ENCODE measurements around the gene SV2B.

Gene SV2B

DNA sequence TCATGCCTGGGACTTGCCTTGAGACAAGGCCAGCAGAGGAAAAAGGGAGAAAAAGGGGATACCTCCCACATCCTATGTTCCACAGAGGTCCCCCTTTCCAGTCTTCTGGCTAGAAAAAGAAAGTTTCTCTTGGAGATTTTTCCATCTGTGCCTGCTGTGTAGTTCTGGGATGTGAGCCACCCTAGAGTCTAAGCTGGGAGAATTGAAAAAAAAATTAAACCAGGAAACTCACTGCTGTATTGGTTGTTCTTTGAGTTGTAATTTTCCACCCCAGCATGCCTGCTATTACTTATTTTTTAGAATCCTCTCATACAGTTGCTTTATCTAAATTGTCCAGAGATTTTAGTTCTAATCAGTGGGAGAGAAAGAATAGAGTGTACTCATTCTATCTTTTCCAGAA is 68.4 kb downstream of the SV2B start:
- no peak for DNase-seq (ENCODE audit: low read depth)
- TF ChIP-seq, protein P1, sequence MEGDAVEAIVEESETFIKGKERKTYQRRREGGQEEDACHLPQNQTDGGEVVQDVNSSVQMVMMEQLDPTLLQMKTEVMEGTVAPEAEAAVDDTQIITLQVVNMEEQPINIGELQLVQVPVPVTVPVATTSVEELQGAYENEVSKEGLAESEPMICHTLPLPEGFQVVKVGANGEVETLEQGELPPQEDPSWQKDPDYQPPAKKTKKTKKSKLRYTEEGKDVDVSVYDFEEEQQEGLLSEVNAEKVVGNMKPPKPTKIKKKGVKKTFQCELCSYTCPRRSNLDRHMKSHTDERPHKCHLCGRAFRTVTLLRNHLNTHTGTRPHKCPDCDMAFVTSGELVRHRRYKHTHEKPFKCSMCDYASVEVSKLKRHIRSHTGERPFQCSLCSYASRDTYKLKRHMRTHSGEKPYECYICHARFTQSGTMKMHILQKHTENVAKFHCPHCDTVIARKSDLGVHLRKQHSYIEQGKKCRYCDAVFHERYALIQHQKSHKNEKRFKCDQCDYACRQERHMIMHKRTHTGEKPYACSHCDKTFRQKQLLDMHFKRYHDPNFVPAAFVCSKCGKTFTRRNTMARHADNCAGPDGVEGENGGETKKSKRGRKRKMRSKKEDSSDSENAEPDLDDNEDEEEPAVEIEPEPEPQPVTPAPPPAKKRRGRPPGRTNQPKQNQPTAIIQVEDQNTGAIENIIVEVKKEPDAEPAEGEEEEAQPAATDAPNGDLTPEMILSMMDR (IDR thresholded peaks at IDR 0.05; ENCODE audit: control insufficient read depth, insufficient read depth, low read depth, low read length, missing control alignments), result no peak
- H3K4me3 ChIP-seq (ENCODE audit: control insufficient read depth, low read depth, low read length), result no peak overlapping the region

DNA sequence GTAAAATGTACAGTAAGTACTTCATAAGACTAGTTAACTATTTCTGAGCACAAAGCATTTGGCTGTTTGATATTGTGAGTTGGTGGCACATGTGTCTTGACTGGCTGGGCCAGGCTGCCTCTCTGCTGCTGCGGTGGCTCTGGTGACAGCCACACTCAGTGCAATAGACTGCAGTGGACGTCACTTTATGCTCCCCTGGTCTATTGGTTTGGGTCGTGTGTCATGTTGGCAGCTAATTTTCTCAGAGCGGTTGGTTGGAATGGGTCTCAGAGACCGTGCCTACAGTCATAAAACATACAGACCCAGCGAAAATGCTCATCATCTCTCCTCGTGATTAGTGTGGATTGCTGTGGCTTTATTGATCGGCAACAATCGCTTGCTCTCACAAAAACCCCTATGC is 71.3 kb downstream of the SV2B start:
- H3K4me3 ChIP-seq (ENCODE audit: control insufficient read depth, low read depth, low read length), result no peak overlapping the region
- no peak for DNase-seq (ENCODE audit: low read depth)
- TF ChIP-seq, protein P1 (IDR thresholded peaks at IDR 0.05; ENCODE audit: control insufficient read depth, insufficient read depth, low read depth, low read length, missing control alignments), result no peak

DNA sequence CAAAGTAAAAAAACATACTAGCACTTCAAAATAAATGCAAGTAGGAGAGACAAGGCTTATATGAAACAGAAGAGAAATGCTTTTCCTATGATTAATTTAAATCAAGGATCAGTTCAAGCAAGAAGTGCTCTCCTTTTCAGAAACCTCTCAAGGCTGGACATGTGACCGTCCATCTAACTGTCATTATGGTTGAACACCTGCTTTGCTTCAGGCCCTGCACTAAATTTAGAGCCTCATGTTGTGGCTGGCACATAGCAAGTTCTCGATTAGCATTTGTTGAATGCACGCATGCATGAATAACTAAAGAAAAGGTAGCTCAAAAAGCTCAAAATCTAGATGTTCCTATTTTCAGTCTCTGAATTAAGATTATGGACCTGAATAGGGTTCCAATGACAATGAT is 82.0 kb downstream of the SV2B start:
- no peak overlapping the region for H3K4me3 ChIP-seq (ENCODE audit: control insufficient read depth, low read depth, low read length)
- TF ChIP-seq, protein P1 (IDR thresholded peaks at IDR 0.05; ENCODE audit: control insufficient read depth, insufficient read depth, low read depth, low read length, missing control alignments), result no peak
- no peak for DNase-seq (ENCODE audit: low read depth)

DNA sequence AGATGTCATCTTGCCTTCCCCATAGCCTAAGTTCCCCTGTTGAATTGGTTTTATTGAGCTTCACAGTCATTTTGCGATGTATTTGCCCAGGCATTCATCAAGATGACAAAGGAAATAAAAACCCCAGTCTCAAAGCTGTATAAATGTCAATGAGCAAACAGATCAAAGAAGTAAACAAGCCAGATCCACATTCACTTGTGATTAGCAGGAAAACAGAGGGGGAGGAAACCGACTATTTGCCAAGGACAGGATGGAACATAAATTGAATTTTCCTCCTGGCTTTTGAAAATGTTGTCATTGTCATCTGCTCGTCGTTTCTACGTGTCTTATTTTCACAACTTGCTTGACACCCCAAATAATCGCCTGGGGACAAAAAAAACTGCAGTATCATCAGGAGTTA is 83.5 kb downstream of the SV2B start:
- no peak overlapping the region for H3K4me3 ChIP-seq (ENCODE audit: control insufficient read depth, low read depth, low read length)
- DNase-seq (ENCODE audit: low read depth), result no peak
- TF ChIP-seq, protein P1 (IDR thresholded peaks at IDR 0.05; ENCODE audit: control insufficient read depth, insufficient read depth, low read depth, low read length, missing control alignments), result no peak

DNA sequence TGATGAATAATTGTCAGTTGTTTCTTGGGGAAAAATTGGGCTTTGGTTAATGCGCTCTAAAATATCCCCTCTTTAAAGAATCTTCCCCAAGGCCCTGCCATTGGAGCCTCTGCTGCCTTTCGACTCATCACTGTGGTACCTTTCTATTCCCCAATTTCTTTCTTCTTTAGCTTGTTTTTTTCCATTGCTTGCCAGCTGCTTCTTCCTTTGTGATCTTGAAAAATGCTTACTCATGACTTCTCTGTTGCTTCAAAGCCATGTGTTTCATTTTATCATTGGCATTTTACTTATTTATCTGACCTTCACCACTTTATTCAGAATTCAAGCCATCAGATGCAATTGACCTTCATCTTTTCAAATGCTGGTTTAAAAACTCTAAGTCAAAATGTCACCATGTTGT is 84.4 kb downstream of the SV2B start:
- TF ChIP-seq, protein P1 (IDR thresholded peaks at IDR 0.05; ENCODE audit: control insufficient read depth, insufficient read depth, low read depth, low read length, missing control alignments), result no peak
- no peak for DNase-seq (ENCODE audit: low read depth)
- H3K4me3 ChIP-seq (ENCODE audit: control insufficient read depth, low read depth, low read length), result no peak overlapping the region

DNA sequence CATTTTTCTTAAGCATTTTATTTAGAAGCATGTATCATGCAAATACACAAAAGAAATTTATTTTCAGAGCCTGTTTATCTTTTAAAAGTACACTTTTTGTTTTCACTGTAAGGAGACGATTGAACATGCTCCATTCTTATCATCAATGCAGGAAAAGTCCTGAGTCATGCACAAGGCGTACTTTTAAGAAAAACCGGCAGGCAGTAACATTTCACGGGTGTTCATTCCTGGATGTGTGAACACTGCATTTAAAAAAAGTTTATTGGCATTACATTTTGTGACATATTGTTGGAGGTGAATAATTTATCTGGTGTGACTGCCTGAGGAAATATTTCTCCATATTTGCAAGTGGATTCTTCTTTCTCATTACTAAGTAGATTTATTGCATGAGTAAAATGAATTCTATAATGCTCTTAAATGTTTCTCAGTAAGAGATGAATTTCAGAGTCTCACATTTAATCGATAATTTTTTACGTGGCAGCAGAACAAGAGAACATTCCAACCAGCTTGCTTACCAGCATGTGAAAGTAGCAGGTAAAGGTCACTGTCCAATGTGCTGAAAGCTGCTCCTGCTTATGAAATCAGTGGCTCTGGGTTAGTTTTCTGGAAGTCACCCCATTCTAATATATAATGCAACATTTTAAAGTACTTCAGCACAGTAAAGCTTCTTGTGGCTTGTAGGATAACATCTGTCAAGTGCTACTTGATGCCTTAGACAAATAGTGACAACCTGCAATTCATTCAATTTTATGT is 87.0 kb downstream of the SV2B start:
- DNase-seq (ENCODE audit: low read depth), result no peak
- TF ChIP-seq, protein P1 (IDR thresholded peaks at IDR 0.05; ENCODE audit: control insufficient read depth, insufficient read depth, low read depth, low read length, missing control alignments), result no peak
- no peak overlapping the region for H3K4me3 ChIP-seq (ENCODE audit: control insufficient read depth, low read depth, low read length)
